SK-N-SH (cell line): ENCODE results near the gene ANKS1B.

ENCODE experiments used
- ELF1 ChIP-seq: IDR thresholded peaks from 2 replicates; pipeline ENCODE4 v1.4.0; 2012
- EP300 ChIP-seq, 2 experiments: IDR thresholded peaks; 2 replicates each; pipeline versions ENCODE4 v1.4.0 to v1.6.1; 2012; ENCODE audit warnings: borderline replicate concordance in 1 of 2, low read depth in 1 of 2, low read length in 1 of 2
- GABPA ChIP-seq: IDR thresholded peaks from 2 replicates; pipeline ENCODE4 v1.4.0; 2012; ENCODE audit warnings: low read depth, mild to moderate bottlenecking
- JUND ChIP-seq: IDR thresholded peaks from 2 replicates; pipeline ENCODE4 v1.4.0; 2012
- NFIC ChIP-seq: IDR thresholded peaks from 2 replicates; pipeline ENCODE4 v1.4.0; 2012; ENCODE audit warnings: borderline replicate concordance
- POLR2AphosphoS5 ChIP-seq: IDR thresholded peaks from 2 replicates; pipeline ENCODE4 v1.6.1; 2012; ENCODE audit warnings: low read depth, low read length
- RCOR1 ChIP-seq: fragments of 150-350 bp; IDR thresholded peaks from 2 replicates; pipeline ENCODE4 v1.6.1; 2017; ENCODE audit warnings: antibody characterized with exemption, low read length
- RFX5 ChIP-seq: IDR thresholded peaks from 2 replicates; pipeline ENCODE4 v1.6.1; 2012; ENCODE audit warnings: mild to moderate bottlenecking, improper control_type of control experiment, low read length
- TEAD4 ChIP-seq: IDR thresholded peaks from 2 replicates; pipeline ENCODE4 v1.4.0; 2012; ENCODE audit warnings: mild to moderate bottlenecking, borderline replicate concordance; ENCODE audit not compliant: insufficient read depth
- YY1 ChIP-seq: IDR thresholded peaks from 2 replicates; pipeline ENCODE4 v1.4.0; 2012; ENCODE audit warnings: low read depth, mild to moderate bottlenecking
- TF ChIP-seq, protein P1 (sequence below): IDR thresholded peaks from 2 replicates; pipeline ENCODE4 v1.6.1; 2012; ENCODE audit warnings: mild to moderate bottlenecking, low read depth, low read length, moderate library complexity
- TF ChIP-seq, protein P2 (sequence below): IDR thresholded peaks from 2 replicates; pipeline ENCODE4 v1.4.0; 2012; ENCODE audit warnings: low read depth
- TF ChIP-seq, protein P3 (sequence below): fragments of 200-600 bp; sonication (generic); IDR thresholded peaks from 2 replicates; pipeline ENCODE4 v1.6.1; 2017; ENCODE audit warnings: antibody characterized with exemption, mild to moderate bottlenecking, moderate library complexity

DNA sequence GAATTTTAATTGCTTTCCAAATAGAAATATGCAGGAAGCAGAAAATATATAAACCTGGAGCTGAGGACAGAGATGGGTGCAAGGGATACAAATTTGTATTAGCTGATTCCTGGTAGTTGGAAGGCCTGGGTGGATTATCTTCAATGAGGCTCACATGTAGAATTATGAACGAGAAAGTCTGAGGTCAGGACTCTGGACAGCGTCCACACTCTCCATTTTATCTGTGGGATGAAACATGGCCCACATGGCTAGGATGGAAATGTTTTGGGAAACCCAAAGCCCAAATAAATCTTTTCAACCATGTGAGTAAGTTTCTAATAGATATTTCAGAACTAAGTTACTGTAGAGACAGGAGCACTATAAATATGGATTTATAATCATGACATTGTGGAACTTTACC, 1083.5 kb downstream of the ANKS1B start:
- TF ChIP-seq, protein P1, sequence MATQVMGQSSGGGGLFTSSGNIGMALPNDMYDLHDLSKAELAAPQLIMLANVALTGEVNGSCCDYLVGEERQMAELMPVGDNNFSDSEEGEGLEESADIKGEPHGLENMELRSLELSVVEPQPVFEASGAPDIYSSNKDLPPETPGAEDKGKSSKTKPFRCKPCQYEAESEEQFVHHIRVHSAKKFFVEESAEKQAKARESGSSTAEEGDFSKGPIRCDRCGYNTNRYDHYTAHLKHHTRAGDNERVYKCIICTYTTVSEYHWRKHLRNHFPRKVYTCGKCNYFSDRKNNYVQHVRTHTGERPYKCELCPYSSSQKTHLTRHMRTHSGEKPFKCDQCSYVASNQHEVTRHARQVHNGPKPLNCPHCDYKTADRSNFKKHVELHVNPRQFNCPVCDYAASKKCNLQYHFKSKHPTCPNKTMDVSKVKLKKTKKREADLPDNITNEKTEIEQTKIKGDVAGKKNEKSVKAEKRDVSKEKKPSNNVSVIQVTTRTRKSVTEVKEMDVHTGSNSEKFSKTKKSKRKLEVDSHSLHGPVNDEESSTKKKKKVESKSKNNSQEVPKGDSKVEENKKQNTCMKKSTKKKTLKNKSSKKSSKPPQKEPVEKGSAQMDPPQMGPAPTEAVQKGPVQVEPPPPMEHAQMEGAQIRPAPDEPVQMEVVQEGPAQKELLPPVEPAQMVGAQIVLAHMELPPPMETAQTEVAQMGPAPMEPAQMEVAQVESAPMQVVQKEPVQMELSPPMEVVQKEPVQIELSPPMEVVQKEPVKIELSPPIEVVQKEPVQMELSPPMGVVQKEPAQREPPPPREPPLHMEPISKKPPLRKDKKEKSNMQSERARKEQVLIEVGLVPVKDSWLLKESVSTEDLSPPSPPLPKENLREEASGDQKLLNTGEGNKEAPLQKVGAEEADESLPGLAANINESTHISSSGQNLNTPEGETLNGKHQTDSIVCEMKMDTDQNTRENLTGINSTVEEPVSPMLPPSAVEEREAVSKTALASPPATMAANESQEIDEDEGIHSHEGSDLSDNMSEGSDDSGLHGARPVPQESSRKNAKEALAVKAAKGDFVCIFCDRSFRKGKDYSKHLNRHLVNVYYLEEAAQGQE: peak; percentile 94
- no peak for TF ChIP-seq POLR2AphosphoS5
- TF ChIP-seq EP300 (IDR thresholded peaks at IDR 0.05; ENCODE audit: borderline replicate concordance in 1 of 2, low read depth in 1 of 2, low read length in 1 of 2): no peak
- TF ChIP-seq, protein P2, sequence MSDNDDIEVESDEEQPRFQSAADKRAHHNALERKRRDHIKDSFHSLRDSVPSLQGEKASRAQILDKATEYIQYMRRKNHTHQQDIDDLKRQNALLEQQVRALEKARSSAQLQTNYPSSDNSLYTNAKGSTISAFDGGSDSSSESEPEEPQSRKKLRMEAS: no peak
- no peak for TF ChIP-seq JUND
- TF ChIP-seq, protein P3, sequence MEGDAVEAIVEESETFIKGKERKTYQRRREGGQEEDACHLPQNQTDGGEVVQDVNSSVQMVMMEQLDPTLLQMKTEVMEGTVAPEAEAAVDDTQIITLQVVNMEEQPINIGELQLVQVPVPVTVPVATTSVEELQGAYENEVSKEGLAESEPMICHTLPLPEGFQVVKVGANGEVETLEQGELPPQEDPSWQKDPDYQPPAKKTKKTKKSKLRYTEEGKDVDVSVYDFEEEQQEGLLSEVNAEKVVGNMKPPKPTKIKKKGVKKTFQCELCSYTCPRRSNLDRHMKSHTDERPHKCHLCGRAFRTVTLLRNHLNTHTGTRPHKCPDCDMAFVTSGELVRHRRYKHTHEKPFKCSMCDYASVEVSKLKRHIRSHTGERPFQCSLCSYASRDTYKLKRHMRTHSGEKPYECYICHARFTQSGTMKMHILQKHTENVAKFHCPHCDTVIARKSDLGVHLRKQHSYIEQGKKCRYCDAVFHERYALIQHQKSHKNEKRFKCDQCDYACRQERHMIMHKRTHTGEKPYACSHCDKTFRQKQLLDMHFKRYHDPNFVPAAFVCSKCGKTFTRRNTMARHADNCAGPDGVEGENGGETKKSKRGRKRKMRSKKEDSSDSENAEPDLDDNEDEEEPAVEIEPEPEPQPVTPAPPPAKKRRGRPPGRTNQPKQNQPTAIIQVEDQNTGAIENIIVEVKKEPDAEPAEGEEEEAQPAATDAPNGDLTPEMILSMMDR: no peak
- TF ChIP-seq NFIC: no peak
- no peak for TF ChIP-seq GABPA
- TF ChIP-seq RFX5: no peak
- TF ChIP-seq ELF1: no peak
- no peak for TF ChIP-seq TEAD4
- no peak for TF ChIP-seq YY1
- TF ChIP-seq RCOR1: no peak
